Fibroblast of the aortic adventitia (primary cell): ENCODE results near the gene OXLD1. TPM values are rescaled to one million over a fixed set of nuclear protein-coding genes. Genes with fewer than 3 reads are reported as not detected.

Source experiments
- DNase-seq: peaks from one replicate; pipeline ENCODE4 v3.0.0-alpha.2; 2010; ENCODE audit warnings: low read depth
- H3K4me3 ChIP-seq: 2 replicates; pipeline ENCODE4 v1.5.1; 2011; ENCODE audit warnings: low read depth, mild to moderate bottlenecking, control low read depth, low read length, moderate library complexity
- CTCF ChIP-seq: IDR thresholded peaks from 2 replicates; pipeline ENCODE4 v1.5.1; 2011; ENCODE audit warnings: mild to moderate bottlenecking, low read length, control low read depth, inconsistent platforms; ENCODE audit not compliant: insufficient read depth
- total RNA-seq: library from RNA; depleted of rRNA; stranded (reverse); fragments of >200 nt; gene quantifications from 2 replicates; pipeline ENCODE4 v1.2.3, GENCODE V29; 2012; ENCODE audit warnings: low replicate concordance

Gene OXLD1
- total RNA-seq, 1 donor = 20.7 TPM

DNA sequence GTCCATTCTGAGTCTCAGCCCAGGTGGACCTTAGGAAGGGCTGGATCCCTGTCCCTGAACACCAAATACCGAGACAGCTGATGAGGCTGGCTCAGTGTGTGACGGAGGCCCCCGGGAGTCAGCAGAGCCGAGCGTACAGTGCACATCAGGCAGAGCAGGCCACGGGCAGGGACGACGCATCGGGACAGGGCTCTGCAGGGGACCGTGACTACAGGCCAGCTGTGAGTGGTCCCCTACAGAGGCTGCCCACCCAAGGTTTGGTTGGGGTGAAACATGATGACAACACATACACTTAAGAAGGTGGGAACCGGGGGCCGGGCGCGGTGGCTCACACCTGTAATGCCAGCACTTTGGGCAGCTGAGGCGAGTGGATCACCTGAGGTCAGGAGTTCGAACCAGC, 6.5 kb upstream of the OXLD1 start:
- TF ChIP-seq CTCF = no peak
- no peak for DNase-seq
- no peak overlapping the region for H3K4me3 ChIP-seq

- DNase-seq = no peak
- no peak overlapping the region for H3K4me3 ChIP-seq
- no peak for TF ChIP-seq CTCF
Observed at GRCh38 chr17:81672504-81672903, 6.1 kb upstream of the OXLD1 start.

- DNase-seq = no peak
- peak overlapping the region; percentile 35 for H3K4me3 ChIP-seq
- TF ChIP-seq CTCF = no peak
Observed at GRCh38 chr17:81667754-81668153, 1.3 kb upstream of the OXLD1 start.

DNA sequence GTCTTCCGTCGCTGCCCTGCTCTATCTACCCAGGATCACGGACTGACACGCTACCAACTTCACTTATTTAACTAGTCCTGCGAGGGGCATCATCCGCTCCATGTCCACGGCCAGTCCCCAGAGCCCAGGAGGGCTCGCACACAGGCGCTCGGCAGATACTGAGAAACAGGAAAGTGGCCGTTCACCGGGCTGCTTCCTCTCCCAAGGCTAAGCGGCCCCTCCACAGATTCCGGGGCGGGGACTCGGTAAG, 388 bp downstream of the OXLD1 start:
- no peak for TF ChIP-seq CTCF
- H3K4me3 ChIP-seq = peak overlapping the region; percentile 90
- DNase-seq = no peak

- peak overlapping the region; percentile 90 for H3K4me3 ChIP-seq
- peak; percentile 18 for DNase-seq
- TF ChIP-seq CTCF = no peak
Observed at GRCh38 chr17:81665205-81666091, 957 bp downstream of the OXLD1 start.

DNA sequence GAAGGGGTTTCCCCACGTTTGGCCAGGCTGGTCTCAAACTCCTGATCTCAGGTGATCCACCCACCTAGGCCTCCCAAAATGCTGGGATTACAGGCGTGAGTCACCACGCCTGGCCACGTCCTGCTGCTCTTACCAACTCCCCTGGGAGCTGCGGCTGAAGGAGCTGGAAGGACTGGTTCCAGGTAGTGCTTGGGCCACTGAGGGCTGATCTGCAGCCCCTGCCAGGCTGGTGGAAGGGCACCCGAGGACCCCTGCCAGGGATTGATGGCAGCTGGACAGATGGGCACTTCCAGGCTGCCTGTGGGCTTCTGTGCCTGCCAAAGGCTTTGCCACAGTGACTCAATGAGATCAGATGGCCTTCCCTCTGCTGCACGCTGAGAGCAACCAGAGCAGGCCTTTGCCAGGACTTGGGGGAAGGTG, 2.3 kb downstream of the OXLD1 start:
- no peak for TF ChIP-seq CTCF
- no peak for DNase-seq
- no peak overlapping the region for H3K4me3 ChIP-seq

DNA sequence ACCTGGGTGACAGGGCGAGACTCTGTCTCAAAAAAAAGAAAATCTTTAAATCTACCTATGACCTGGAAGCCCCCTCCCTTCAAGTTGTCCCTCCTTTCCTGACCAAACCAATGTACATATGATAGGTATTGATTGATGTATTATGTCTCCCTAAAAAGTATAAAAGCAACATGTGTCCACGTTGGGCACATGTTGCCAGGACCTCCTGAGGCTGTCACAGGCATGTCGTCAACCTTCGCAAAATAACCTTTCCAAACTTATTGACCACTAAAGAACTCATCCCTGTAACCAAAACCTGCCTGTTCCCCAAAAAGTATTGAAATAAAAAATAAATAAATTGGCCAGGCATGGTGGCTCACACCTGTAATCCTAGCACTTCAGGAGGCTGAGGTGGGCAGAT, 4.4 kb downstream of the OXLD1 start:
- no peak overlapping the region for H3K4me3 ChIP-seq
- no peak for TF ChIP-seq CTCF
- DNase-seq = no peak
